ENCODE results near the gene CARS1.

CARS1 gene

DNA sequence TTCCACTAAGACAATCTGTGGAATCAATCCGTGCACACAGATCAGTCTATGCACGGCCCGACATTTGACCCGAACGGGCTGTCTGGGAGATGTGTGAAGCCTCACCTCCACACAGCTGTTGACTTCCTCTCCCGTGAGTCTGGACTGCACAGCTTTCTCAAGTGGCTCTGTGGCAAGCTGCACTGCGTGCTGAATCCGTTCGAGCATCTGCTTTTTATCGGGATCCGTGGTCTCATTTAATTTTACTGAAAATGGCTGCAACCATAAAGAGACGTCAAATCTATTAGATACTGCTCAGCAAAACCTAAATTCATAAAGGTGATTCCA lies 19.3 kb downstream of the CARS1 start:
- no peak for DNase-seq (ENCODE audit: low read depth)

DNA sequence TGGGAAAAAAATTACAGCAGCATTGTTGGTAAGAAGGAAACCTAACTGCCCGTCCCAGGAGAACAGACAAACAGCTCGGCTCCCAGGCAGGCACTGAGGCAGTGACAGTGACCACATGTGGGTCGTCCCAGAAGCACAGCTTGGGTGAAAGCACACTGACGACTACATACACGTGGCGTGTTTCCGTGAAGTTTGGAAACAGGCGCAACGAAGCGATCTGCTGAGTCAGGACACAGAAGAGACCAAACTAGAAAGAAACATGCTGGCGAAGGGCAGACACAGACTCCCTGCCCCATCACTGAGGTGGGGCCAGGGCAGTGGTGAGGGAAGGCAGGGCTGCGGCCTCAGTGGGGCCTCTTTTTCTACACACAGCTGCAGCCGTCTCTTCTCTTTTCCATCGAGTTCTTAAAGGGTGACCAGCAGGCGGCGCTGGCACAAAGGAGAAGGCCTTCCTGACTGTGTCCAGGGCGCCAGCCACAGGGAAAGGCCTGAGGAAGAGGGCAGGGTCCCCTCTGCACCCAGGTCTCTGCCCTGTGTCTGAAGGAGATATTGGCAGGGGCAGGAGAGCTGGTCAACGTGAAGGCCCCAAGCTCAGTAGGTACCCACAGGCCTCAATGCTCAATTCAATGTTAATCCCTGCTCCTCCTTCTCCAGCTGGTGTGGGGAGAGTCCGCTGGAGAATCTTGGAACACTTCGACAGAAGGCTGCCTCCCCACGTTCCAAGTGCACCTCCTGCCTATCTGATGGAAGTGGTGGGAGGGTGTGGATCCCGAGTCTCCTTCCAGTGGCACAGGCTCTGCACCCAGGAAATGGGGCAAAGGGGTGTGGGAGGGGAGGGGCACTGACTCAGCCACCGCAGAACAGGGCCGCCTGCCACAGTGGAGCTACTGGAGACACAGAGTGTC lies 19.9 kb downstream of the CARS1 start:
- DNase-seq (ENCODE audit: low read depth): peak; percentile 64

DNA sequence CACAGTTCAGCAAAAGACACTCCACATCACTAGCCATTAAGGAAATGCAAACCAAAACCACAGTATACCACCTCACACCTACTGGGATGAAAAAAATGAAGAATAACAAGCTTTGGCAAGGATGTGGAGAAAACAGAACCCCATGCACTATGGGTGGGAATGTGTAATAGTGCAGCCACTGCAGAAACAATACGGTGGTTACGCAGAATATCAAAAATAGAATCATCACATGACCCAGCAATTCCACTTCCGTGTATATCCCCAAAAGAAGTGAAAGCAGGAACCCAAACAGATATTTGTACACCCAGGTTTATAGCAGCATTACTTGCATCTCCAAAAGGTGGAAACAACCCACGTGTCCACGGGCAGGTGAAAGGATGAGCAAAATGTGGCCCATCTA lies 20.8 kb downstream of the CARS1 start:
- no peak for DNase-seq (ENCODE audit: low read depth)

DNA sequence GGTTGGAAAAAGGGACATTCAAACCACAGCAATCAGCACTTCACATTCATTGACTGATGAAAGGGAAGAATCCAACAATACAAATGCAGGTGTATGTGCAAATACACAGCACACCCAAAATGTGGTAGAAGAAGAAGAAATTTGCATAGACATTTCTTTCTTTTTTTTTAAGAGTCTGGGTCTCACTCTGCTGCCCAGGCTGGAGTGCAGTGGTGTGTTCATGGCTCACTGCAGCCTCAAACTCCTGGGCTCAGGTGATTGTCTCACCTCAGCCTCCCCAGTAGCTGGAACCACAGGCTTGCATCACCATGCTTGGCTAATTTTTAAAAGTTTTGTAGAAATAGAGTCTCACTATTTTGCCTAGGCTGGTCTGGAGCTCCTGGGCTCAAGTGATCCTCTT lies 21.9 kb downstream of the CARS1 start:
- no peak for DNase-seq (ENCODE audit: low read depth)

DNA sequence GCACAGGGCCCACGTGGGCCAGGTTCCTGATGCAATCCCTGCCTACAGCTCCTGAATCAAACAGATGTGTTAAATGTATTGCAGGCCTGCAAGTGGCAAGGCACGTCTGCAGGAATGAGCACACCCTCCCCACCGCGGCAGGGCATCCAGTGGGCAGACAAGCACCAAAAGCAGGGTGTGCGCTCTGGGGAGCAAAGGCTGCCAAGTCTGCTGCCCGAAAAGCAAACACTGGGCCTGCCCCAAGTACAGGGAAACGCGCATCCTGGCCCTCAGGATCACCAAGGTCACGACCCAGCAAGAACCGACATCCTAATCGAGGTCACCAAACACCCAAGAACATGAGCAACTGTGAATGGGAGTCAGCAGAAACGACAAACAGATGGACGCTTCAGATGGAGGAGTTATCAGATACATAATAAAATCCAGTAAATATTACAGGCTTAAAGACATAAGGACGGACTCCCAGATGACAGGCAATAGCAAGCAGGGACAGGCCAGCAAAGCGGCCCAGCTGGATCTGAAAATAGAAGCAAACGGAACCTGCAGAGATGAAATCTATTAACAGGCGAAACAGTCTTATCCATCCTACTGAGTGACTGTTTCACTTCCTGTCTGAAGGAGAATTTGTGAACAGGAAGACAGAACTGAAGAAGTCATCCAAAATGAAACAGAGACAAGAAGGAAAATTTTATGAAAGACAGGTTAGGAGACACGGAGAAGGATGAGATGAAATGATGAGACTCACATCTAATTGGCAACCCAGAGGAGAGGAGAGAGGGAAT lies 26.7 kb downstream of the CARS1 start:
- DNase-seq (ENCODE audit: low read depth): no peak

DNA sequence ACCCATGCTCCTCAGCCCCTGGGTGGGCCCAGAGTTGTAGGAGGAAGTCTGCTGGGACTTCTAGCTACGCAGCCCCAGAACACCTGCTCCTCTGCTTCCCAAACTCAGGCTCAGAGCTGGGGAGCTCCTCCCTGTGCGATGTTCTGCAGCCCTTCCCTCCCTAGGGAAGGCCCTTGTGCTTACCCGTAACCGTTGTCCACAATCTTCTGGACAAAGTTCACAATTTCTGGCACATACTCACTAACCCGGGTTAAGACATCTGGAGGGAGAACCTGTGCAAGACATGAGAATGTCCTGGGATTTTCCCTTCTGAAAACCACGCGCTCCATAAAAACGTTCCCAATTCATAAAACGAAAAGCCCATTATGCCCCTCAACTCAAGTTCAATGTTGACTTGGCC lies 28.4 kb downstream of the CARS1 start:
- no peak for DNase-seq (ENCODE audit: low read depth)

DNA sequence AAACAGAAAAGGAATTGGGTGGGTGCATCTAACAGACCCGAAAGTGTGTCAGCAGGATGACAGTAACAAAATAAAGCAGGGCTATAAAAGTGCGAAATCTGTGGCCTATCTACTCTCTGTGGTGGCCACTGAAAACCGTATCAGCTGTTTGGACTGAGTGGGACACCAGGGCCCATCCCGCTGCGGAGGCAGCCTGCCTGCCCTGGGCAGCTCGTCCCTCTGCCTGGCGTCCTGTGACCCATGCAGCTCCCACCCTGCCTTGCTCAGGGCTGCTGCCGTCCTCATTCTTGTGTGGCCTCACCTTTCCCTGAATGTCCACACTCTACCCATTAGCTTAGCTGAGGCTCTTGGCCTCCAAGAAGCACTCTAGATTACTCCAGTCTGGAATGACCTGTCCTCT lies 30.4 kb downstream of the CARS1 start:
- DNase-seq (ENCODE audit: low read depth): no peak

DNA sequence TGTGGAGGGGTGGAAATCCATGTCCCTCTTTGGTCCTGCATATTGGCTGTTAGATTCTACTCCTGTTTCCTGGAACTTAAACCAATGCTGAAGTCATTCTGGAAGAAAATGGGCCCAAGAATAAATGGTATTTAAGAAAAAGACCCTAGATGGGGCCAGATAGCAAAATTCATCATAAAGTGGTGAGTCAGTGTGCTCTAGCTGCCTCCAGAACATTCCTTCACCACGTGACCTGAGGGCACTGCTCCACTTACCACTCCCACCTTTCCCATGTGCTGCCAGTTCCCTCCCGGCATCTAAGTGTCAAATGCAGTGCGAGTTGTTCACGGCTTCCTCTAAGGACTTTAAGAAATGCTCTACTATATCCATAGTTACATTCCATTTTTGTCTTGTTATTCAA lies 34.2 kb downstream of the CARS1 start:
- DNase-seq (ENCODE audit: low read depth): peak; percentile 76

DNA sequence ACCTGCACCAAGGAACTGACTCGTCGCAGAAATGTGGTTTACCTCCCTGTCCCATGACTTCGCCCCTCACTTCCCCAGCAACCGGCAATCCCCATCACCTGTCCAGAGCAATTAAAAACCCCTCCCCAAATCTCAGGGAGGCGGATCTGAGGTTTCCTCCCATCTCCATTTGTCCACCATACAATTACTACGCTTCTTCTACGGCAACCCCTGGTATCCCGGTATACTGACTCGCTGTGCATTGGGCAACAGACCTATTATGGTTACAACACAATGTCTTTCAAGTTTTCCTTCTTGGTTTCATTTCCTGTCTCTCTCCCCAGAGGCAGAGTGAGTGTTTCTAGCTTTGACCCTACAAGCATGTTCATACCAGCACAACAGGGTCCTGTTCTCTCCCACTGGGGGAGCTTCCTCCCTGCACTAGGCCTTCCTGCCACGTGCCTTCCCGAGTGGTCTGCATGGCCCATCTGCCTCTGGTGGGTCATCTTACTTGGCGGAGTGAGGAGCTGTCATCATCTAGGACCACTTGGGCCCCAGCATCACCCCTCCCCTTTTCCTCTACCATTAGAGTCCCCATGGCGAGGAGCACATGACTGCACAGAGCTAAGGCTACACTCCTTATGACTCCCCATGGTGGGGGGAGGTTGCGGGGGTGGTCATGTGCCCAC lies 34.8 kb downstream of the CARS1 start:
- DNase-seq (ENCODE audit: low read depth): peak; percentile 83

DNA sequence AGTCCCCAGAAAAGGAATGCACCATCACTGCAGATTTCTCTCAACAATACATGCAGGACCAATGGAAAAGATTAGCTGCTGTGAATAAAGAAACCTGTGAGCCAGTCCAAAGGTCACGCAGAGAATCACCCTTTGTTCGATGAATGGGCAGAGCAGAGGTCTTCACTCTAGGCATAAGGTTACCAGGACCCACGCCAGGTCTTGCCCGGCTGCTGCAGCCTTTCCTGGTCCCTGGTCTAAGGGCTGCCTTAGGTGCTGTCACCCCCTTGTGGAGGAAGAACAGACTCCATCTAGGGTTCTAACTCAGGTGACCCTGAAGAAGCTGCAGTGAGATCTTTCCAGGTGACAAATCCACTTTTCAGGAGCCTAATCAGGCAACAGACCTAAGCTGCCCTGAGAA lies 36.1 kb downstream of the CARS1 start:
- no peak for DNase-seq (ENCODE audit: low read depth)

DNA sequence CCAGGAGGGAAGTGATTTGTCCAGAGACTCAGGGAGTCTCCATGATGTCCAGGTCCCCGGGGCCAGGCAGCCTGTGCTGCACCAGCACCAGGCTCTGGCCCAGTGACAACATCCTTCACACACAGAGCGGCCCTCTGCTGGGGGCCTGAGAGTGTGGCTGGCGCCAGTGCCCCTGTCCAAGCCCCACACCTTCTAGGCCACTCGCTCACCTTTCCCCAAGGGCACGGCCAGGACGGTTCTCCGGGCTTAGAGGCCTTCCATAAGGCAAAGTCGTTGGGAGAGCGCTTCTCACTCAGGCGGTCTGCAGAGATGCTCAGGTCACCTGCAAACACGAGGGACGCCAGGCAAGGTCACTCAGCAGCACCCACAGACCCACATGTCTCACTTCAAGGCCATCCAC lies 37.2 kb downstream of the CARS1 start:
- no peak for DNase-seq (ENCODE audit: low read depth)

DNA sequence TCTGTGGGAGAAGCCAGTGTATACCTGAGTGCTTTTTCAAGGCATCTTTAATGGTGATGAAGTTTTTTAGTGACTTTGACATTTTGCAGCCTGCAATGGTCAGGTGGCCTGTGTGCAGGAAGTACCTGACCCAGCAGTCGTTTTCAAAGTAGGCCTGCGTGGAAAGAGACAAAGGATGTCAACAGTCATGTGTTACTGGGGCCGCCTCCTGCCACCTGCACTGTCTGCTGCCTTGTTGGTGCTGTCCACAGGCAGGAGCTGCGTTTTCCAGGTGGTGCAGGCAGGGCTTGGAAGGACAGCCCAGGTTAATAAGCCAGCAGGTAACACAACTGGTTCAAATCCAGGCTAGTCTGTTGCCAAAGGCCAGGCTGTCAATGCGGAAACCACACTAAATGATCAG lies 38.6 kb downstream of the CARS1 start:
- DNase-seq (ENCODE audit: low read depth): no peak

DNA sequence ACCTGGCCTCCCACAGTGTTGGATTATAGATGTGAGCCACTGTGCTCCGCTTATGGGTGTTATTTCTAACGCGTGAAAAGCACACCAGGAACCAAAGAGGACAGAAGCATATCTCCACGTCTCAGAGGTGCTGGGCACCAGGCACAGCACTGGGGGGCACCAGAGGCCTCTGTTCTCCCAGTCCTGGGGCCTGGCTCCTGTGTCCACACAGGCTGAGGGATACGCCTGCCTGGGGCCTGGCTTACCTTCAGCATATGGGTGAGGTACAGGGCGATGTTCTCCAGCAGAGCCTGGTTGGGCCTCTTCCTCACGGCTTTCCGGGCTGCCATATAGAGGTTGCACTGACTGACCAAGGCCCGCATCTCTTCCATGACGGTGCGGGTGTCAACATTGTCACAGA lies 40.4 kb downstream of the CARS1 start:
- no peak for DNase-seq (ENCODE audit: low read depth)

DNA sequence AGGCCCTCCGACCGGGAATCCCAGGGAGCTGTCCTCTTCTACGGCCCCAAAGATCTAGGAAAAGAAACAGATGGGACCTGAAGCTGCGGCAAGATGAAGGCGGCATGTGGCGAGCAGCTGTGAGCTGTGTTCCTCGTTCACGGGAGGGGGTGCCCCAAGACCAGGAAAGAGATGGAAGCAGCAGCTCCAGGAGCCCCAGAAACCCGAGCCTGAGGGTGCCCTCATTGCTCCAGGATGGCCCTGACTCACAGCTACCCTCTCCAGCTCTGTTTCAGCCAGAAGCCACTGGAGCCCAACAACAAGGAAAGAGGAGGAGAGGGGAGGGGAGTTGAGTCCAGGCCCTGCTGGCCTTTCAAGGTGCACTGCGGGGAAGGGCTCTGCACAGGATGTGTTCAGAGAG lies 41.4 kb downstream of the CARS1 start:
- no peak for DNase-seq (ENCODE audit: low read depth)

DNA sequence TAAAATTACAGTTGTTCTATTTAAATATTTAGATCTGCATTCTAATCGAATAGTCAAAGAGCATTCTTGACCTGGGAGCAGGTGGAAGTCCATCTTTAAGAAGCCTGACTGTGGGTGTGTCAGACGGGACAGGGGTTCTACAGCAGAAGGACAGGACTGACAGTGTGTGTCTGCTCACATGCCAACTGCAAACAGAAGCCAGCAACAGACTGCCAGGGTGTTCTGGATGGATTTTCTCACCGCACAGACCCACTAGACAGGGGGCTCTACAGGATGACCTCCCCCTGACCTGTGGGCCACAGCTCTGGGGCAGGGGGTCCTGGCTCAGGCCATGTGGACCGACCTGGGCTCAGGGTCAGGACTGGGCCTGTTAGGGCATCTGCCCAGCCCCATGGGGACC lies 42.3 kb downstream of the CARS1 start:
- DNase-seq (ENCODE audit: low read depth): no peak

DNA sequence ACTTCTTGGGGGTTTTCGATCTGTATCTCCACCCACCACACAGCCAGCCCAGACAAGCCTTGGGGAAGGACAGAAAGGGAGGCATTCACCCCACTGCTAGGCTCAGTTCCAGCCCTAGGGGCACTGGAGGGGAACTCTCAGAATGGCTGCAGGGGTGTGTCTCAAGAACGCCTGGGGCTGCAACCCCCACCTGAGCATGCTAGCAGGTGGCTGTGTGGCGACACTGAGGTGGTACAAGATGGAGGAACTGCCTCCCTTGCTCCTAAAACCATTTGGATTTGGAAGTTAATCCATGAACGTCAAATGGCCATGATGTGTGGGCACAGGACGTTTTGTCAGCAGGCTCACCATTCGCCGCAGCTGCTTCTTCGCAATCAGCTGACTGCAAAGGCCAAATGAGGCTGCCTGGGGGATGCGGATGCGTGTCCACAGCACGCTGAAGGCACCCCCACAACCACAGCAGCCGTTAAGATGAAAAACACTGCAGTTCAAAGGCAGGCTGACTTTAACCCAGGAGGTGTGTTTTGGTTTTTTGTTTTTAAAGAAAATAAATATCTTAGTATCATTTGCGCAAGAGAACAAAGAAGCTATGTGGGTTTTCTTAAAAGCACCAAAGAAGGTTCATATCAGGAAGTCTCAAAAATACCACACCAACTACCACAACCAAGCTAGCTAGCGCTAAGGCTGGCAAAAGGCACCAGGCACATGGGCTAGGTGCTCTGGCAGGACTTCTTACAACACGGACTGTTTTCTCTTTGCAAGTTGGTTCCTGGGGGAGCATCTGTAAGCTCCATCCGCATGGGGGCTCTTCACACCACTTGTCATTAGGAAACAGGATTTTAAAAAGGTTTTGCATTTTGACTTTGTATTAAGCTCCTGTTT lies 42.9 kb downstream of the CARS1 start:
- DNase-seq (ENCODE audit: low read depth): no peak

DNA sequence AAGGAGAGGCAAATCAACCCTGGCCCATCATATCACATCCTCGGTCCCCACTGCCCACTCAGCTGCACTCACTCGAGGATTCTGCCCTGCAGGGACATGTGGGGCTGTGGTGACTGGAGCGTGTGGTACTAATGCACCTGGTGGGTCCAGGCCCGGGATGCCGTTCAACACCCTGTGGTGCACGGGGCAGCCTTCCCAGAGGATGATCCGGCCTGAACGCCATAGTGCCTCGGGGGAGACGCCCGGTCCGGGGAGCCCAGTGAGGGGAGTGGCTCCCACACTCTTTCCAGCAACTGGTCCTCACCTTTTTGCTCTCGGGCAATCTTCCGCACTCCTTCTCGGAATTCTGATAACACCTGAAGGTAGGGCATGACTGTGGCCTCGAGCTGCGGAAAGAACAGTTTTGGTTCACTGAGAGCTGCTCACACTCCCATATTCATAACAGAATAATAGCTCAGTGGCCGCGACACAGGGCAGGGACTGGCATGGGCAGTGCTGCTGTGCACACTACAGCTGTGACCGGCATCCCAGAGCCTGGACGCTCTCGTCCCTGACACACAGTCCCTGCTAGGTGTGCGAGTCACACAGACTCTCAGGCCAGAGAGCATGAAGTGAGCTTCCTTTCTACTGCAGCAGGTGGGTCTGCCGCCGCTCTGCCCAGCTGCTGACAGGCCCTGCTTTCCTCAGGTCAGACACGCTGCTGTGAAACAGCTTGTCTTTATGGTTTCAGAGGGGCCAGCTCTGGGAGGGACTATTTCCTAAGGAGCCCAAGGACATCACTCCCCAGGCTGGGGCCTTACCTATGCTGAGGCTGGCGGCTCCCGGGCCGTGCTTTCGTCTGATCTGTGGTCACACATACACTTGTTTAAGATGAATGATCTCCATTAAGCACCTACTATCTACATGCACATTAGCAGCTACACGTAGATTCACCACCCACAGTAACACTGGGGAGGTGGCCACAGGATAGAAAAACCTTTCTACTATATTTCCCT lies 45.0 kb downstream of the CARS1 start:
- no peak for DNase-seq (ENCODE audit: low read depth)

DNA sequence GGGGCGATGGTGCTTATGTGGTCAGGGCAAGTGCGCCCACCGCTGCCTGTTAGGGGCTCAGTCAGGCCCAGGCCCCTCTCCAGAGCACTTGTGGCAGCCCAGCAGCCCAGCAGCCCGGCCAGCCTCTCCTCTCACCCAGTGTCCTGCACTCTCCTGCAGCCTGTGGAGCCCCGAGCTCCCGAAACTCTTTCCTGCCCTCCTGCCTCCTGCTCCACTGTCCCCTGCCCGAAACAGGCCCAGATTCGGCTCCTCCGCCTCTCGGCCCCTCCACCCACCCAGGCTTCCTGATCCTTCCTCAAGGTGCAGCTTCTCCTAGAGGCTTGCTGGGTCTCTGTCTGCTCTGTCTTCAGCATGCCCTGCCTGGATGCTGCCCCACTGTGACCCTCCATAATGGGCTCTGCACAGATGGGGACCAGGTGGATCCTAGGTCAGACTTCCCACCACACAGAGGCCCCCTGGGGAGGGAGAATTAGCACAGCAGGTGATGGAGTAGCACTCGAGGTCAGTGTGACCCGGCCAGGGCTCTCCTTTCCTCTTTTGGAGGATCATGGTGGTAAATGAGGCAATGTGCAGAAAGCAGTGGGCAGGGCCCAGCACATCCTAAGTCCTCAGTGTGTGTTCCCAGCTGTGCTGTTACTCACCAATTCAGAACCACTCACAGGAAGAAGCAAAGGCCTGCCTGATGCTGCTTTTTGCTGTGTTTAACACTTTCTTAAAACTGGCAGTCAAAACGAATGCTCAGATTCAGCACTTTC lies 46.5 kb downstream of the CARS1 start:
- DNase-seq (ENCODE audit: low read depth): no peak

DNA sequence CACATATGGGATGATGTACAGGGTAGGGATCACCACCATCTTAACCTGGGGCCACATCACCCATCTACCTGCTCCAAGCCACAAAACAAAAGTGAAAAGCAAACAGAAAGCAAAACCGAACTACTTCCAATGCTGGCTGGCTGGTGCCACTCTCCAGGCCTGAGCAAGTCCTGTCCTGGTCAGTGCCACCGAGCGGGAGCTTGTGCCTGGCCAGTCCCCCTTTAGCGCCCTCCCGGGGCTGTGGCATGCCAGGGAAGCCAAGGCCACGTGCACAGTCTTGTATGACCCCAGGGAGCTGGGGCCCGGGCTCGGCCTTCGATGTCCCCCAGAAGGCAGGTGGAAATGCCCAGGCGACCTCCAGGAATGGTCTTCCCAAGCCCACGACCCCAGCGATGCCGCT lies 47.2 kb downstream of the CARS1 start:
- no peak for DNase-seq (ENCODE audit: low read depth)

DNA sequence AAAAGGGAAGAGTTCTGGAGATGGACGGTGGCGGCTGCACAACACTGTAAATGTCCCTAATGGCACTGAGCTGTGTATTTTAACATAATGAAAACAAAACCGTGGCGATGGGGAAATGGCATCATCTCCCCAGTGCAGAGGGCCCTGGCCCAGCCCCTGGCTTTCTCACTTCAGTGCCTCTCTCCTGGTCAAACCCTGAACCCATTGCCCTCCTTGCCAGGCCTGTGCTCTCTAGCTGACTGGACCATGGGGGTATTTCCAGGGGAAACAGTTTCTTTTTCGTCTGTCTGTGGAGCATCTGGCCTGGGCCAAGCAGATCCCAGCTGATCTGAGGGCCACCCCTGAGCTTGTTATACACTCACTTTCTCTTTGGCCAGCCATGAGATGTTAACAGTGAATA lies 47.7 kb downstream of the CARS1 start:
- no peak for DNase-seq (ENCODE audit: low read depth)

Data from fibroblast of gingiva (primary cell).